MM.1S (cell line): ENCODE measurements around the gene CFAP58.

Source experiments
- DNase-seq: peaks from one replicate; pipeline ENCODE4 v3.0.0-alpha.2; 2015
- H2AFZ ChIP-seq: fragments of 300-600 bp; sonication (generic); 2 replicates; pipeline ENCODE4 v1.6.0; 2016; ENCODE audit warnings: antibody characterized with exemption, low read length
- H3F3A ChIP-seq: fragments of 300-600 bp; sonication (generic); 2 replicates; pipeline ENCODE4 v1.6.1; 2016; ENCODE audit warnings: mild to moderate bottlenecking, antibody characterized with exemption, low read length, moderate library complexity, mixed read lengths; ENCODE audit not compliant: insufficient read depth
- H3K27ac ChIP-seq: fragments of 300-600 bp; sonication (generic); 2 replicates; pipeline ENCODE4 v1.5.1; 2016; ENCODE audit warnings: mild to moderate bottlenecking, low read length
- H3K27me3 ChIP-seq: fragments of 300-600 bp; sonication (generic); replicated peaks from 2 replicates; pipeline ENCODE4 v1.6.0; 2016; ENCODE audit warnings: low read length; ENCODE audit not compliant: insufficient read depth
- H3K36me3 ChIP-seq: fragments of 300-600 bp; sonication (generic); replicated peaks from 2 replicates; pipeline ENCODE4 v1.6.1; 2016; ENCODE audit warnings: mild to moderate bottlenecking, low read length, mixed read lengths; ENCODE audit not compliant: insufficient read depth
- H3K4me1 ChIP-seq: fragments of 300-600 bp; sonication (generic); 2 replicates; pipeline ENCODE4 v1.6.1; 2016; ENCODE audit warnings: low read length, mixed read lengths
- H3K4me2 ChIP-seq: fragments of 300-600 bp; sonication (generic); 2 replicates; pipeline ENCODE4 v1.6.0; 2016; ENCODE audit warnings: low read depth, low read length
- H3K4me3 ChIP-seq: fragments of 300-600 bp; sonication (generic); 2 replicates; pipeline ENCODE4 v1.5.1; 2016; ENCODE audit warnings: low read length, mixed read lengths
- H3K79me2 ChIP-seq: fragments of 300-600 bp; sonication (generic); 2 replicates; pipeline ENCODE4 v1.6.1; 2016; ENCODE audit warnings: mixed run types, low read length, mixed read lengths
- H3K9ac ChIP-seq: fragments of 300-600 bp; sonication (generic); 2 replicates; pipeline ENCODE4 v1.6.1; 2016; ENCODE audit warnings: low read length, mixed read lengths
- H3K9me2 ChIP-seq: fragments of 300-600 bp; sonication (generic); replicated peaks from 2 replicates; pipeline ENCODE4 v1.6.1; 2016; ENCODE audit warnings: mild to moderate bottlenecking, low read length, mixed read lengths; ENCODE audit not compliant: insufficient read depth
- H3K9me3 ChIP-seq: fragments of 300-600 bp; sonication (generic); replicated peaks from 2 replicates; pipeline ENCODE4 v1.6.1; 2016; ENCODE audit warnings: mild to moderate bottlenecking, low read length, mixed read lengths; ENCODE audit not compliant: insufficient read depth
- H4K20me1 ChIP-seq: fragments of 300-600 bp; sonication (generic); 2 replicates; pipeline ENCODE4 v1.6.1; 2016; ENCODE audit warnings: mild to moderate bottlenecking, low read length, moderate library complexity, mixed read lengths; ENCODE audit not compliant: insufficient read depth
- CTCF ChIP-seq: fragments of 300-600 bp; sonication (generic); IDR thresholded peaks from 2 replicates; pipeline ENCODE4 v1.5.1; 2016; ENCODE audit warnings: antibody characterized with exemption, low read length, mixed read lengths
- EZH2 ChIP-seq: fragments of 300-600 bp; sonication (generic); optimal IDR thresholded peaks from 2 replicates; pipeline ENCODE3; 2017; ENCODE audit warnings: low read depth, mild to moderate bottlenecking, antibody characterized with exemption, low read length, mixed read lengths
- EZH2phosphoT487 ChIP-seq: fragments of 300-600 bp; sonication (generic); IDR thresholded peaks from 2 replicates; pipeline ENCODE4 v1.6.1; 2018; ENCODE audit warnings: antibody characterized with exemption, low read length

The CFAP58 gene

GRCh38 chr10:104333032-104333727 is 20.5 kb upstream of the CFAP58 start:
- Histone ChIP-seq H3F3A (peaks cover 15% of the 10 kb centered on the region), H3K27me3 (no peaks in the 10 kb centered on the region), H3K27ac (no peak overlapping the region), H3K36me3 (no peaks in the 10 kb centered on the region), H3K4me3 (no peak overlapping the region), H4K20me1 (no peaks in the 10 kb centered on the region), H3K79me2 (peaks cover 93% of the 10 kb centered on the region), H2AFZ (no peak overlapping the region), H3K4me2 (no peak overlapping the region), H3K9me2 (no peaks in the 10 kb centered on the region), H3K9ac (no peak overlapping the region), H3K4me1 (no peaks in the 10 kb centered on the region; the same call in 1 of the 2 replicates), H3K9me3 (no peaks in the 10 kb centered on the region)
- TF ChIP-seq CTCF = no peak
- no peak for TF ChIP-seq EZH2phosphoT487
- TF ChIP-seq EZH2 = no peak
- DNase-seq = no peak

- H3K9me3 ChIP-seq = no peaks in the 10 kb centered on the region
- no peak overlapping the region for H3K4me2 ChIP-seq
- H3K79me2 ChIP-seq = peaks cover 87% of the 10 kb centered on the region
- no peaks in the 10 kb centered on the region for H3K36me3 ChIP-seq
- H3K4me3 ChIP-seq = no peak overlapping the region
- no peak for DNase-seq
- no peak overlapping the region for H3K27ac ChIP-seq
- no peaks in the 10 kb centered on the region for H4K20me1 ChIP-seq
- TF ChIP-seq EZH2phosphoT487 (no peak), EZH2 (no peak), CTCF (no peak)
- no peak overlapping the region for H3K9ac ChIP-seq
- H3K9me2 ChIP-seq = no peaks in the 10 kb centered on the region
- no peaks in the 10 kb centered on the region; the same call in 1 of the 2 replicates for H3K4me1 ChIP-seq
- no peaks in the 10 kb centered on the region for H3K27me3 ChIP-seq
- no peak overlapping the region for H2AFZ ChIP-seq
- H3F3A ChIP-seq = peaks cover 21% of the 10 kb centered on the region
These were observed 19.8 kb upstream of the CFAP58 start for GRCh38 chr10:104333728-104334373.

GRCh38 chr10:104334561-104334960 is 19.1 kb upstream of the CFAP58 start:
- no peak overlapping the region for H3K4me3 ChIP-seq
- no peak overlapping the region for H3K9ac ChIP-seq
- H3F3A ChIP-seq = peaks cover 27% of the 10 kb centered on the region
- no peak overlapping the region for H3K27ac ChIP-seq
- TF ChIP-seq EZH2phosphoT487 (no peak), CTCF (no peak), EZH2 (no peak)
- H3K4me1 ChIP-seq = peaks cover 6% of the 10 kb centered on the region
- no peak overlapping the region for H2AFZ ChIP-seq
- H3K27me3 ChIP-seq = no peaks in the 10 kb centered on the region
- H3K79me2 ChIP-seq = peaks cover 80% of the 10 kb centered on the region
- H3K4me2 ChIP-seq = no peak overlapping the region
- H3K9me2 ChIP-seq = no peaks in the 10 kb centered on the region
- H3K9me3 ChIP-seq = no peaks in the 10 kb centered on the region
- H3K36me3 ChIP-seq = no peaks in the 10 kb centered on the region
- DNase-seq = no peak
- H4K20me1 ChIP-seq = no peaks in the 10 kb centered on the region
